Natural killer cell (primary cell): ENCODE measurements around the gene ZNF683. TPM values are rescaled to one million over a fixed set of nuclear protein-coding genes. Genes with fewer than 3 reads are reported as not detected.

Source experiments
- ATAC-seq, 3 donors: fragments of 150-1000 bp in 2 of 3; fragments of 200-7000 bp in 1 of 3; cut with Tn5 transposase; 1 replicate in 1 of 3; 2 replicates in 2 of 3; pipeline ENCODE4 v1.10.0; 2021; ENCODE audit warnings: mild to moderate bottlenecking in 2 of 3, moderate library complexity in 2 of 3
- DNase-seq, 2 donors: peaks; one replicate each; pipeline versions ENCODE4 v3.0.0 to v3.0.0-alpha.2; 2013 to 2021; ENCODE audit warnings: mixed read lengths in 1 of 2
- H3K27ac ChIP-seq: one replicate; pipeline ENCODE4 v1.5.1; 2013; ENCODE audit warnings: mild to moderate bottlenecking, low read length
- H3K27me3 ChIP-seq: one replicate; pipeline ENCODE4 v1.6.1; 2013; ENCODE audit warnings: low read length; ENCODE audit not compliant: control insufficient read depth, insufficient read depth
- H3K36me3 ChIP-seq: one replicate; pipeline ENCODE4 v1.6.1; 2013; ENCODE audit warnings: low read length; ENCODE audit not compliant: control insufficient read depth, insufficient read depth
- H3K4me1 ChIP-seq: one replicate; pipeline ENCODE4 v1.6.1; 2013; ENCODE audit warnings: low read length; ENCODE audit not compliant: control insufficient read depth, insufficient read depth
- H3K4me3 ChIP-seq: one replicate; pipeline ENCODE4 v1.5.1; 2013; ENCODE audit warnings: low read length
- H3K9me3 ChIP-seq: one replicate; pipeline ENCODE4 v1.6.1; 2013; ENCODE audit warnings: low read length; ENCODE audit not compliant: control insufficient read depth, insufficient read depth
- H3K27ac Mint-ChIP-seq, 2 donors: one replicate each; pipeline ENCODE4 v1.8.0; 2022; ENCODE audit warnings: mild to moderate bottlenecking in 2 of 2, mixed read lengths in 2 of 2, moderate library complexity in 1 of 2
- H3K27me3 Mint-ChIP-seq, 2 donors: one replicate each; pipeline ENCODE4 v1.8.0; 2022; ENCODE audit warnings: low read depth in 2 of 2, mixed read lengths in 2 of 2
- H3K36me3 Mint-ChIP-seq: one replicate; pipeline ENCODE4 v1.8.0; 2022; ENCODE audit warnings: mixed read lengths
- H3K4me1 Mint-ChIP-seq, 2 donors: one replicate each; pipeline ENCODE4 v1.8.0; 2022; ENCODE audit warnings: mixed read lengths in 2 of 2
- H3K4me3 Mint-ChIP-seq: one replicate; pipeline ENCODE4 v1.8.0; 2022; ENCODE audit warnings: mild to moderate bottlenecking, moderate library complexity, mixed read lengths
- H3K9me3 Mint-ChIP-seq, 2 donors: one replicate each; pipeline ENCODE4 v1.8.0; 2022; ENCODE audit warnings: mixed read lengths in 2 of 2
- WGBS: methylation state at CpG from one replicate; pipeline ENCODE4 v1.1.7; 2013; ENCODE audit warnings: missing lambda C conversion rate; ENCODE audit not compliant: insufficient coverage; 5-methylcytosine and 5-hydroxymethylcytosine counted together
- intact Hi-C: fragments of 100-400 bp; cut with micrococcal nuclease; formaldehyde crosslinking; loops from one replicate; pipeline ENCODE4 v1.14.2; 2022
- total RNA-seq, 4 donors: library from RNA; stranded (reverse); fragments of 120-200 nt in 1 of 4; gene quantifications; one replicate each; pipeline versions ENCODE4 v1.2.3 to v1.2.4, GENCODE V29; 2013 to 2022
- TF ChIP-seq, protein P1 (sequence below): fragments of 200-600 bp; IDR thresholded peaks from one replicate; pipeline ENCODE4 v1.8.0; 2022; ENCODE audit warnings: antibody characterized with exemption

Gene ZNF683
- total RNA-seq, 3 donors from 2014 or later (not counting 1 experiment from before 2014, with no cell fraction given) = 9.6 to 38.2 (median 19.7) TPM

DNA sequence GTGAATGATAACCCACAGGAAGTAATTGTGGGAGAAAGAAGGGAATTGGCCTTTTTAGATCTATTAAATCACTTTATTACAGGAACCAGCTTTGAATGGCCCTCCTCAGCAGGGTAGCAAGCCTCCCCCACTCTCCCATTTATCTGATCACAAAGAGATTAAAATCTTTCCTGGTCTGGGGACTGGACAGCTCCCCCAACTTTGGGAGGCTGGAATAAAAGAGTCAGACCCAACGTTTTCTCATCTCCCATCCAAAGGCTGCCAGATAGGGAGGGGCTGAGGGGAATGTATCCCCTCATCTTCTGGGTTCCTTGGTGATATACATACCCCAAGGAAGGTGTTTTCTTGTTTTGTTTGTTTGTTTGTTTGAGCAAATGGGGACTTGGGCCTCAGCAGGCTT, 40.5 kb upstream of the ZNF683 start:
- no peaks in the 10 kb centered on the region for H3K36me3 ChIP-seq
- Mint-ChIP-seq H3K27me3 (peaks cover 50 to 63% of the 10 kb centered on the region in 2 donors), H3K36me3 (no peaks in the 10 kb centered on the region), H3K9me3 (no peaks in the 10 kb centered on the region), H3K4me3 (no peak overlapping the region), H3K27ac (no peak overlapping the region), H3K4me1 (peaks cover 9 to 29% of the 10 kb centered on the region in 2 donors)
- no CpG with 5 or more reads among the region's 1 CpG for WGBS
- TF ChIP-seq, protein P1, sequence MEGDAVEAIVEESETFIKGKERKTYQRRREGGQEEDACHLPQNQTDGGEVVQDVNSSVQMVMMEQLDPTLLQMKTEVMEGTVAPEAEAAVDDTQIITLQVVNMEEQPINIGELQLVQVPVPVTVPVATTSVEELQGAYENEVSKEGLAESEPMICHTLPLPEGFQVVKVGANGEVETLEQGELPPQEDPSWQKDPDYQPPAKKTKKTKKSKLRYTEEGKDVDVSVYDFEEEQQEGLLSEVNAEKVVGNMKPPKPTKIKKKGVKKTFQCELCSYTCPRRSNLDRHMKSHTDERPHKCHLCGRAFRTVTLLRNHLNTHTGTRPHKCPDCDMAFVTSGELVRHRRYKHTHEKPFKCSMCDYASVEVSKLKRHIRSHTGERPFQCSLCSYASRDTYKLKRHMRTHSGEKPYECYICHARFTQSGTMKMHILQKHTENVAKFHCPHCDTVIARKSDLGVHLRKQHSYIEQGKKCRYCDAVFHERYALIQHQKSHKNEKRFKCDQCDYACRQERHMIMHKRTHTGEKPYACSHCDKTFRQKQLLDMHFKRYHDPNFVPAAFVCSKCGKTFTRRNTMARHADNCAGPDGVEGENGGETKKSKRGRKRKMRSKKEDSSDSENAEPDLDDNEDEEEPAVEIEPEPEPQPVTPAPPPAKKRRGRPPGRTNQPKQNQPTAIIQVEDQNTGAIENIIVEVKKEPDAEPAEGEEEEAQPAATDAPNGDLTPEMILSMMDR = no peak
- intact Hi-C loops = loop anchor here (10.0 kb wide), 1 partner anchor 48 kb away; no protein-coding TSS in a partner anchor
- no peaks in the 10 kb centered on the region for H3K9me3 ChIP-seq
- ATAC-seq (no peak), DNase-seq (no peak)
- H3K4me1 ChIP-seq = peaks cover 12% of the 10 kb centered on the region
- H3K27ac ChIP-seq = no peak overlapping the region
- H3K27me3 ChIP-seq = peaks cover 56% of the 10 kb centered on the region
- H3K4me3 ChIP-seq = no peak overlapping the region

DNA sequence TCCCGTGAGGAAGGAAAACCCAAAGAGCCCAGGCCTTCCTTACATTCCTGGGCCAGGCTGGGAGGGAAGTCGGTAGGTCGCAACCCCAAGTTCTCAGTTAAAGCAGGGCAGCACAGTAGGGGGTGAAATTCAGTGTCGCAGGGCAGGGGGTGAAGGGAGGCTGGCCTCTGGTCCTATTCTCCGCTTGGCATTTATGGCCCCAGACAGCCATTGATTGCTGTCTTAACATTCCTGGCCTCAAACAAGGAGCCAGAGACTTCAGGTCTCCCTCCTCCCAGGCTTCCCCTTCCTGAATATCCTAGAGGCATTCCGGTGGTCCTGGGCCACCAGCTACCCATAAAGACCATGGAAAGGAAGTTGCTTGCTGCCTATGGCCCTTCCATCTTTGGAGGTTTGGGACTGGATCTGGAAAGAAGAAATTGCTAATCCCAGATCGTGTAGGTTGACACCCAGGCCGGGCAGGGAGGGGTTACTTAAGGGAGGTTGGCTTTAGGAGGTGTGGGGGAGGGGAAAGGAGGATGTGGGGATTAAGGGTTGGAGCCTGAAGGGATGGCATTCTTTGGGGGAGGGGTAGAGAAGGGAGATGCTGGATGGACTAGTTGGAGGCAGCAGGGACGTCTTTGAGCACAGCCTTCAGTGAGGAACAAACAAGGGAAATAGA, 39.8 kb upstream of the ZNF683 start:
- Mint-ChIP-seq H3K4me3 (no peak overlapping the region), H3K4me1 (peaks cover 9 to 29% of the 10 kb centered on the region in 2 donors), H3K9me3 (no peaks in the 10 kb centered on the region), H3K27ac (no peak overlapping the region), H3K36me3 (no peaks in the 10 kb centered on the region), H3K27me3 (peaks cover 50 to 66% of the 10 kb centered on the region in 2 donors)
- ATAC-seq = no peak
- peaks cover 12% of the 10 kb centered on the region for H3K4me1 ChIP-seq
- H3K27ac ChIP-seq = no peak overlapping the region
- H3K36me3 ChIP-seq = no peaks in the 10 kb centered on the region
- H3K27me3 ChIP-seq = peaks cover 56% of the 10 kb centered on the region
- H3K9me3 ChIP-seq = no peaks in the 10 kb centered on the region
- WGBS = 29% methylated on average over 9 of the region's 9 CpGs
- no peak for DNase-seq
- TF ChIP-seq, protein P1 = no peak
- no peak overlapping the region for H3K4me3 ChIP-seq
- intact Hi-C loops = loop anchor here (10.0 kb wide), 1 partner anchor 48 kb away; no protein-coding TSS in a partner anchor

DNA sequence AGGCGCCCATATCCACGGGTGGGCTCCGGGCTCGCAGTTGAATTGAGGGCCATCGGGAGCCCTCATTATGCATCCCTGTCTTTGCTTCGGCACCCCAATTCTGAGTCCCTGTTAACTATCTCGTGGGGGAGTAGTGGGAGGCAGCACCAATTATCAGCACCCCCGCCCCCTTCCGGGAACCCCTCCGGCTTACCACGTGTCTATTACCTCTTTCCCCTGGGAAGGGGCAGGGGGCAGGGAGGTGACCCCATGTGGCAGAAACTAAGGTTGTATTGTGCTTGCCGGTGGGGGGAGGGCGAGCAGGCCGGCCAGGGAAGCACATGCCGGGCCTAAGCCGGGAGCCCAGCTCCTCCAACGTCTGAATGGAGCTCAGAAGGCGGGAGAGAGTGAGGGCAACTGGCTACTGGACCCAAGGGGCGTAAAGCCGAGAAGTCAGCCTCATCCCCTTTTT, 39.1 kb upstream of the ZNF683 start:
- H3K27me3 Mint-ChIP-seq = peaks cover 52 to 68% of the 10 kb centered on the region in 2 donors
- Histone ChIP-seq H3K36me3 (no peaks in the 10 kb centered on the region), H3K4me3 (no peak overlapping the region), H3K4me1 (peaks cover 12% of the 10 kb centered on the region), H3K27me3 (peaks cover 56% of the 10 kb centered on the region), H3K27ac (no peak overlapping the region), H3K9me3 (no peaks in the 10 kb centered on the region)
- no peak for ATAC-seq
- H3K4me3 Mint-ChIP-seq = no peak overlapping the region
- H3K36me3 Mint-ChIP-seq = no peaks in the 10 kb centered on the region
- no peak for DNase-seq
- TF ChIP-seq, protein P1 = no peak
- intact Hi-C loops = loop anchor here (10.0 kb wide), 1 partner anchor 47 kb away; no protein-coding TSS in a partner anchor
- peaks cover 9 to 29% of the 10 kb centered on the region in 2 donors for H3K4me1 Mint-ChIP-seq
- no peak overlapping the region for H3K27ac Mint-ChIP-seq
- H3K9me3 Mint-ChIP-seq = no peaks in the 10 kb centered on the region
- WGBS = 21% methylated on average over 18 of the region's 20 CpGs
